SK-N-SH (cell line): ENCODE data around the gene SAMD15.

Source experiments
- TF ChIP-seq, protein P1 (sequence below): fragments of 200-600 bp; sonication (generic); IDR thresholded peaks from 2 replicates; pipeline ENCODE4 v1.6.1; 2017; ENCODE audit warnings: antibody characterized with exemption, mild to moderate bottlenecking, moderate library complexity
- TF ChIP-seq, protein P2 (sequence below): fragments of 150-350 bp; IDR thresholded peaks from 2 replicates; pipeline ENCODE4 v1.6.1; 2017; ENCODE audit warnings: antibody characterized with exemption, low read length, low read depth, borderline replicate concordance

DNA sequence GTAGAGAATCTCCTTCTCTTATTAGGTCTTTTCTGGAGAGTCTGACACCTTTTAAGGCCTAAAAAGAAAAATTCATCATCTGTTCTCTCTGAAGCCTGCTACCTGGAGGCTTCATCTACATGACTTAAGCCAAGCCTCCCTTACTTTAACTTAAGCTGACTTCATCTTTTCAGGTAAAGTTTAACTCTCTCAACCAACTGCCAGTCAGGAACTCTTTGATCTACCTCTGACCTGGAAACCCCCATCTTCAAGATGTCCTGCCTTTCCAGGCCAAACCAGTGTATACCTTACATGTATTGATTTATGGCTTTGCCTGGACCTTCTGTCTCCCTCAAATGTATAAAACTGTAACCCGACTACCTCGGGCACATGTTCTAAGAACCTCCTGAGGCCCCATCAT, 38.9 kb upstream of the SAMD15 start:
- TF ChIP-seq, protein P1, sequence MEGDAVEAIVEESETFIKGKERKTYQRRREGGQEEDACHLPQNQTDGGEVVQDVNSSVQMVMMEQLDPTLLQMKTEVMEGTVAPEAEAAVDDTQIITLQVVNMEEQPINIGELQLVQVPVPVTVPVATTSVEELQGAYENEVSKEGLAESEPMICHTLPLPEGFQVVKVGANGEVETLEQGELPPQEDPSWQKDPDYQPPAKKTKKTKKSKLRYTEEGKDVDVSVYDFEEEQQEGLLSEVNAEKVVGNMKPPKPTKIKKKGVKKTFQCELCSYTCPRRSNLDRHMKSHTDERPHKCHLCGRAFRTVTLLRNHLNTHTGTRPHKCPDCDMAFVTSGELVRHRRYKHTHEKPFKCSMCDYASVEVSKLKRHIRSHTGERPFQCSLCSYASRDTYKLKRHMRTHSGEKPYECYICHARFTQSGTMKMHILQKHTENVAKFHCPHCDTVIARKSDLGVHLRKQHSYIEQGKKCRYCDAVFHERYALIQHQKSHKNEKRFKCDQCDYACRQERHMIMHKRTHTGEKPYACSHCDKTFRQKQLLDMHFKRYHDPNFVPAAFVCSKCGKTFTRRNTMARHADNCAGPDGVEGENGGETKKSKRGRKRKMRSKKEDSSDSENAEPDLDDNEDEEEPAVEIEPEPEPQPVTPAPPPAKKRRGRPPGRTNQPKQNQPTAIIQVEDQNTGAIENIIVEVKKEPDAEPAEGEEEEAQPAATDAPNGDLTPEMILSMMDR = no peak
- TF ChIP-seq, protein P2, sequence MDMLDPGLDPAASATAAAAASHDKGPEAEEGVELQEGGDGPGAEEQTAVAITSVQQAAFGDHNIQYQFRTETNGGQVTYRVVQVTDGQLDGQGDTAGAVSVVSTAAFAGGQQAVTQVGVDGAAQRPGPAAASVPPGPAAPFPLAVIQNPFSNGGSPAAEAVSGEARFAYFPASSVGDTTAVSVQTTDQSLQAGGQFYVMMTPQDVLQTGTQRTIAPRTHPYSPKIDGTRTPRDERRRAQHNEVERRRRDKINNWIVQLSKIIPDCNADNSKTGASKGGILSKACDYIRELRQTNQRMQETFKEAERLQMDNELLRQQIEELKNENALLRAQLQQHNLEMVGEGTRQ = no peak
